Mucosa of descending colon (tissue), 3 donors: Measurements from ENCODE around the gene MARK3. TPM values are rescaled to one million over a fixed set of nuclear protein-coding genes. Genes with fewer than 3 reads are reported as not detected.
A peak's percentile ranks its signal among the peaks of the same experiment; 100 is the strongest.
"Not testable (repeated sequence)": the region's sequence is repeated elsewhere in the genome, so short reads cannot be mapped to it uniquely, and the experiment has no call there.

Experiments used
- ATAC-seq: fragments of 200-7000 bp; cut with Tn5 transposase; one replicate; pipeline ENCODE4 v1.9.1; 2020; ENCODE audit warnings: mild to moderate bottlenecking, moderate library complexity
- DNase-seq, 3 donors: peaks; one replicate each; pipeline ENCODE4 v3.0.0-alpha.2; 2020
- H3K36me3 ChIP-seq: fragments of 200-600 bp; one replicate; pipeline ENCODE4 v1.8.0; 2021; ENCODE audit warnings: low read depth, mild to moderate bottlenecking
- H3K4me1 ChIP-seq: fragments of 200-600 bp; one replicate; pipeline ENCODE4 v1.8.0; 2021; ENCODE audit warnings: low read depth, mild to moderate bottlenecking
- H3K4me3 ChIP-seq: fragments of 200-600 bp; one replicate; pipeline ENCODE4 v1.8.0; 2021; ENCODE audit warnings: mild to moderate bottlenecking
- H3K9me3 ChIP-seq: fragments of 200-600 bp; one replicate; pipeline ENCODE4 v1.8.0; 2021; ENCODE audit warnings: mild to moderate bottlenecking
- intact Hi-C, 2 donors: fragments of 100-400 bp; cut with DNase I in 1 of 2; cut with micrococcal nuclease in 1 of 2; formaldehyde crosslinking; loops; one replicate each; pipeline versions ENCODE4 v1.11.0 to v1.11.1; 2022; cut with DNase I, micrococcal nuclease
- total RNA-seq, 3 donors: library from RNA; stranded (reverse); fragmentation: NEBNext Ultra II Directional in 2 of 3; extraction: Animal tissue kit (Norgen Biotek cat#: 25700) in 2 of 3; gene quantifications; one replicate each; pipeline versions ENCODE4 v1.2.1 to v1.2.4, GENCODE V29; 2021 to 2023
- TF ChIP-seq, protein P1 (sequence below): fragments of 200-600 bp; IDR thresholded peaks from one replicate; pipeline ENCODE4 v1.8.0; 2022; ENCODE audit warnings: antibody characterized with exemption, mild to moderate bottlenecking
- donor health status: DM: no; HTN: no; CAD: no; lungs with moderate emphysema.
- donor health status: DM: no; HTN: no; CAD: no.
- donor health status: DM: no; HTN: yes; CAD: no.

Gene MARK3
- total RNA-seq, 3 donors from 2014 or later = 60.8 to 85.7 (median 66.8) TPM

DNA sequence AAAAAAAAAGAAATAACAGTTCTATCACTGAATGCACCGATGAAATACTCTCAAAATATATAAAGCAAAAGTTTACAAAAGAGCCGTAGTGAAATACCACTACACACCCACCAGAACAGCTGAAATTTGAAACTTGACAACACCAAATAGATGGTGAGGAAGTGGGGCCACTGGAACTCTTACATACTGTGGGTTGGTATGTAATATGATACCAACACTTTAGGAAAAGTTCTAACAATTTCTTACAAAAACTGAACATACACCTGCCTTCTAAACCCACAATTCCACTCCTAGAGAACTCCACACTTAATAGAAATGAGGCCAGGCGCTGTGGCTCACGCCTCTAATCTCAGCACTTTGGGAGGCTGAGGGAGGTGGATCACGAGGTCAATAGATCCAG, 37.1 kb upstream of the MARK3 start:
- ATAC-seq = no peak
- H3K36me3 ChIP-seq = no peaks in the 10 kb centered on the region
- peaks cover 2% of the 10 kb centered on the region for H3K4me1 ChIP-seq
- no peaks in the 10 kb centered on the region for H3K9me3 ChIP-seq
- intact Hi-C loops = no loop called here
- TF ChIP-seq, protein P1, sequence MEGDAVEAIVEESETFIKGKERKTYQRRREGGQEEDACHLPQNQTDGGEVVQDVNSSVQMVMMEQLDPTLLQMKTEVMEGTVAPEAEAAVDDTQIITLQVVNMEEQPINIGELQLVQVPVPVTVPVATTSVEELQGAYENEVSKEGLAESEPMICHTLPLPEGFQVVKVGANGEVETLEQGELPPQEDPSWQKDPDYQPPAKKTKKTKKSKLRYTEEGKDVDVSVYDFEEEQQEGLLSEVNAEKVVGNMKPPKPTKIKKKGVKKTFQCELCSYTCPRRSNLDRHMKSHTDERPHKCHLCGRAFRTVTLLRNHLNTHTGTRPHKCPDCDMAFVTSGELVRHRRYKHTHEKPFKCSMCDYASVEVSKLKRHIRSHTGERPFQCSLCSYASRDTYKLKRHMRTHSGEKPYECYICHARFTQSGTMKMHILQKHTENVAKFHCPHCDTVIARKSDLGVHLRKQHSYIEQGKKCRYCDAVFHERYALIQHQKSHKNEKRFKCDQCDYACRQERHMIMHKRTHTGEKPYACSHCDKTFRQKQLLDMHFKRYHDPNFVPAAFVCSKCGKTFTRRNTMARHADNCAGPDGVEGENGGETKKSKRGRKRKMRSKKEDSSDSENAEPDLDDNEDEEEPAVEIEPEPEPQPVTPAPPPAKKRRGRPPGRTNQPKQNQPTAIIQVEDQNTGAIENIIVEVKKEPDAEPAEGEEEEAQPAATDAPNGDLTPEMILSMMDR = no peak
- no peak for DNase-seq
- no peak overlapping the region for H3K4me3 ChIP-seq

- Histone ChIP-seq H3K4me1 (peaks cover 2% of the 10 kb centered on the region), H3K36me3 (no peaks in the 10 kb centered on the region), H3K9me3 (no peaks in the 10 kb centered on the region), H3K4me3 (no peak overlapping the region)
- TF ChIP-seq, protein P1 = no peak
- intact Hi-C loops = no loop called here
- no peak for DNase-seq
- no peak for ATAC-seq
These were observed 35.2 kb upstream of the MARK3 start for GRCh38 chr14:103349982-103350381.

- intact Hi-C loops = no loop called here
- TF ChIP-seq, protein P1 = no peak
- H3K36me3 ChIP-seq = no peaks in the 10 kb centered on the region
- ATAC-seq (no peak), DNase-seq (no peak)
- H3K4me3 ChIP-seq = no peak overlapping the region
- H3K4me1 ChIP-seq = no peaks in the 10 kb centered on the region
- no peaks in the 10 kb centered on the region for H3K9me3 ChIP-seq
These were observed 31.9 kb upstream of the MARK3 start for GRCh38 chr14:103353362-103353761.

GRCh38 chr14:103354141-103354540, 31.1 kb upstream of the MARK3 start:
- ATAC-seq = no peak
- no peaks in the 10 kb centered on the region for H3K36me3 ChIP-seq
- no peak for DNase-seq
- TF ChIP-seq, protein P1 = no peak
- intact Hi-C loops = no loop called here
- H3K4me3 ChIP-seq = no peak overlapping the region
- no peaks in the 10 kb centered on the region for H3K4me1 ChIP-seq
- H3K9me3 ChIP-seq = no peaks in the 10 kb centered on the region

GRCh38 chr14:103356024-103356682, 29.1 kb upstream of the MARK3 start:
- Histone ChIP-seq H3K4me3 (no peak overlapping the region), H3K9me3 (no peaks in the 10 kb centered on the region), H3K4me1 (no peaks in the 10 kb centered on the region), H3K36me3 (no peaks in the 10 kb centered on the region)
- peak; percentile 43 for ATAC-seq
- intact Hi-C loops = no loop called here
- no peak for DNase-seq
- TF ChIP-seq, protein P1 = no peak

- H3K4me1 ChIP-seq, H3K9me3 ChIP-seq, intact Hi-C loops, DNase-seq, ATAC-seq, H3K4me3 ChIP-seq, H3K36me3 ChIP-seq: not testable (repeated sequence)
These were observed 27.7 kb upstream of the MARK3 start for GRCh38 chr14:103357552-103357951.
